ENCODE data around the gene PCSK9.

The PCSK9 gene

DNA sequence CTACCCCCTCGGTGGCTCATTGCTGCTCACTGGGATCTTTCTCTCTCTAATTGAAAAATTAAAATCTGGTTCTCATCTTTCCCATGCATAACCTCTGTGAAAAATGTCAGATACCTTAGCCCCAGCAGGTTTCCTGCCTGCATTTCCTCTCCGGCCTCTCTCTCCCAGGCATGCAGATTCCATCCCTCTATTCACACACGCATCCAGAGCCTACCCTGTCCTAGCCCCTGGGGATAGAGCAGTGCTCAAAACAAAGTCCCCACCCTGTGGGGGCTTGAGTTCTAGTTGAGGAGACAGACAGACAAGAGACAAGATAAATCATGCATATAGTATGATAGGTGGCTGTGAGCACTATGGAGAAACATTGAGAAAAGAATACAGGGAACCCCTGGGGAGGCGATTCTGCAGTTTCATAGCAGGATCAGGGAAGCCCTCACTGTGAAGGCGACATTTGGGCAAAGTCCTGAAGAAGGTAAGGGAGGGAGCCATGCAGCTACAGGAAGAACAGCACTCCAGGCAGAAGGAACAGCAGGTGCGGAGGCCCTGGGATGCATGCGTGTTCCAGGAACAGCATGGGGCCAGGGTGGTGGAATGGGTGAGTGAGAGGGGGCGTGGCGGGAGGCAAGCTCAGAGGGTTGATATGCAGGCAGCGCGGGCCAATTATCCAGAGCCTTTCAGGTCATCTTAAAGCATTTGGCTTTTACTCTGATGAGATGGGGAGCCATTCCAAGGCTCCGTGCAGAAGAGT lies 44.2 kb upstream of the PCSK9 start:
- no peaks in the 10 kb centered on the region for H3K36me3 ChIP-seq (ENCODE audit: insufficient read depth, low read length)

DNA sequence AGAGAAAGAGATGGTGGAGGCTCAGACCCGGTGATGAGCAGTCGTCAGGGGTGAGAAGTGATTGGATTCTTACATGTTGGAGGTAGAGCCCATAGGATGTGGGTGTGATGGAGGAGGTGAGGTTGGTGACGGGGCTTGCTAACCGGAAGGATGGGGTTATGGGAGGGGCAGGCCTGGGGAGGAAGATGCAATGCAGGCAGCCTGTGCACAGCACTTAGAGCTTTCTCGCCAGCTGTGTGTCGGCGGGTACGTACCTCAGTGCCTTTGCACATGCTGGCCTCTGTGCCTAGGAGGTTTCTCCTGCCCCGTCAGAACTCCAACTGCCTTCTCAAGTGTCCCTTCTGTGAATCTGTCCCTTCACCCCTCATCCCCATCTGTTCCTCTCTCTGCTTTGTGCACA lies 43.5 kb upstream of the PCSK9 start:
- Histone ChIP-seq H3K4me3 (ENCODE audit: low read depth, low read length, poor library complexity, severe bottlenecking) (no peak overlapping the region), H3K9me3 (ENCODE audit: low read length) (no peaks in the 10 kb centered on the region), H3K4me1 (ENCODE audit: insufficient read depth, low read length, severe bottlenecking) (peaks cover 11% of the 10 kb centered on the region), H3K36me3 (ENCODE audit: insufficient read depth, low read length) (no peaks in the 10 kb centered on the region), H3K27ac (ENCODE audit: low read depth, low read length, poor library complexity, severe bottlenecking) (no peak overlapping the region), H3K4me2 (ENCODE audit: low read length) (no peak overlapping the region; the same call in 1 of the 2 replicates), H3K9me2 (ENCODE audit: low read depth, low read length) (no peaks in the 10 kb centered on the region), H3F3A (ENCODE audit: insufficient read depth, low read length) (no peaks in the 10 kb centered on the region), H3K79me2 (ENCODE audit: insufficient read depth, low read length) (no peaks in the 10 kb centered on the region), H3K9ac (ENCODE audit: low read length) (no peak overlapping the region), H2AFZ (ENCODE audit: low read length) (no peak overlapping the region), H3K27me3 (ENCODE audit: insufficient read depth, low read length) (peaks cover 3% of the 10 kb centered on the region; the same call in 1 of the 2 replicates), H4K20me1 (ENCODE audit: insufficient read depth, low read length) (no peaks in the 10 kb centered on the region)
- TF ChIP-seq, protein P1, sequence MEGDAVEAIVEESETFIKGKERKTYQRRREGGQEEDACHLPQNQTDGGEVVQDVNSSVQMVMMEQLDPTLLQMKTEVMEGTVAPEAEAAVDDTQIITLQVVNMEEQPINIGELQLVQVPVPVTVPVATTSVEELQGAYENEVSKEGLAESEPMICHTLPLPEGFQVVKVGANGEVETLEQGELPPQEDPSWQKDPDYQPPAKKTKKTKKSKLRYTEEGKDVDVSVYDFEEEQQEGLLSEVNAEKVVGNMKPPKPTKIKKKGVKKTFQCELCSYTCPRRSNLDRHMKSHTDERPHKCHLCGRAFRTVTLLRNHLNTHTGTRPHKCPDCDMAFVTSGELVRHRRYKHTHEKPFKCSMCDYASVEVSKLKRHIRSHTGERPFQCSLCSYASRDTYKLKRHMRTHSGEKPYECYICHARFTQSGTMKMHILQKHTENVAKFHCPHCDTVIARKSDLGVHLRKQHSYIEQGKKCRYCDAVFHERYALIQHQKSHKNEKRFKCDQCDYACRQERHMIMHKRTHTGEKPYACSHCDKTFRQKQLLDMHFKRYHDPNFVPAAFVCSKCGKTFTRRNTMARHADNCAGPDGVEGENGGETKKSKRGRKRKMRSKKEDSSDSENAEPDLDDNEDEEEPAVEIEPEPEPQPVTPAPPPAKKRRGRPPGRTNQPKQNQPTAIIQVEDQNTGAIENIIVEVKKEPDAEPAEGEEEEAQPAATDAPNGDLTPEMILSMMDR (IDR thresholded peaks at IDR 0.05; ENCODE audit: low read length), result no peak
- no peak for TF ChIP-seq EZH2 (IDR thresholded peaks at IDR 0.05; ENCODE audit: borderline replicate concordance, low read length)

More for the DNA sequence above, 44.2 kb upstream of the PCSK9 start:
- Histone ChIP-seq H2AFZ (ENCODE audit: low read length) (no peak overlapping the region), H3K27ac (ENCODE audit: low read depth, low read length, poor library complexity, severe bottlenecking) (no peak overlapping the region), H3K9me3 (ENCODE audit: low read length) (no peaks in the 10 kb centered on the region), H4K20me1 (ENCODE audit: insufficient read depth, low read length) (no peaks in the 10 kb centered on the region), H3K4me2 (ENCODE audit: low read length) (no peak overlapping the region), H3F3A (ENCODE audit: insufficient read depth, low read length) (no peaks in the 10 kb centered on the region), H3K9ac (ENCODE audit: low read length) (no peak overlapping the region), H3K4me1 (ENCODE audit: insufficient read depth, low read length, severe bottlenecking) (peaks cover 11% of the 10 kb centered on the region), H3K4me3 (ENCODE audit: low read depth, low read length, poor library complexity, severe bottlenecking) (no peak overlapping the region), H3K27me3 (ENCODE audit: insufficient read depth, low read length) (no peaks in the 10 kb centered on the region), H3K9me2 (ENCODE audit: low read depth, low read length) (no peaks in the 10 kb centered on the region), H3K79me2 (ENCODE audit: insufficient read depth, low read length) (no peaks in the 10 kb centered on the region)
- TF ChIP-seq, protein P1 (IDR thresholded peaks at IDR 0.05; ENCODE audit: low read length), result no peak
- TF ChIP-seq EZH2 (IDR thresholded peaks at IDR 0.05; ENCODE audit: borderline replicate concordance, low read length), result no peak

DNA sequence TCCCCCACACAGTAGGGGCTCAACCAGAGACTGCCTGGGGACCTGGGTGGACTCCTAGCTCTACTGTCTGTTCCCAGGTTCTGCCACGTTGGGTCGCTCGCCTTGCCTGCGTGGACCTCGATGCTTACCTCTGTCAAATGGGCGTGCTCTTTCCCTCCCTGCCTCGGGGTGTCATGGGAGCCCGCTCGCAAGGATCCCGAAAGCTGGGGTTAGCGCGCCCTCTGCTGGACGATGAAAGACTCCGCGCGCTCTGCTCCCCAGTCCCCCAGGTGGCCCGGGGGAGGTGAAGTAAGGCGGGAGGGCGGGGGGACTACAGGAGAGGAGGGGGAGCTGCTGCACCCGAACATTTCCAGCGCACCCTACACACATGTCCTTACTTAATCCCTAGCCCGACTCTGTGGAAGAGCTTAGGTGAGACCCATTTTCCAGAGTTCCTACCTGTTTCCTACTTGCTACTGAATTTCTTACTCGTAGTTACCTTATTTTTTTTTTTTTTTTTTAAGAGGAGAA lies 42.9 kb upstream of the PCSK9 start:
- H3K4me3 ChIP-seq (ENCODE audit: low read depth, low read length, poor library complexity, severe bottlenecking), result no peak overlapping the region
- no peaks in the 10 kb centered on the region for H3K36me3 ChIP-seq (ENCODE audit: insufficient read depth, low read length)
- H3K9me3 ChIP-seq (ENCODE audit: low read length), result no peaks in the 10 kb centered on the region
- no peak overlapping the region for H2AFZ ChIP-seq (ENCODE audit: low read length)
- peaks cover 3% of the 10 kb centered on the region; the same call in 1 of the 2 replicates for H3K27me3 ChIP-seq (ENCODE audit: insufficient read depth, low read length)
- H3F3A ChIP-seq (ENCODE audit: insufficient read depth, low read length), result no peaks in the 10 kb centered on the region
- no peak overlapping the region; the same call in 1 of the 2 replicates for H3K4me2 ChIP-seq (ENCODE audit: low read length)
- H3K79me2 ChIP-seq (ENCODE audit: insufficient read depth, low read length), result no peaks in the 10 kb centered on the region
- TF ChIP-seq, protein P1 (IDR thresholded peaks at IDR 0.05; ENCODE audit: low read length), result peak; percentile 92
- no peak for TF ChIP-seq EZH2 (IDR thresholded peaks at IDR 0.05; ENCODE audit: borderline replicate concordance, low read length)
- H4K20me1 ChIP-seq (ENCODE audit: insufficient read depth, low read length), result no peaks in the 10 kb centered on the region
- H3K9me2 ChIP-seq (ENCODE audit: low read depth, low read length), result no peaks in the 10 kb centered on the region
- H3K27ac ChIP-seq (ENCODE audit: low read depth, low read length, poor library complexity, severe bottlenecking), result no peak overlapping the region
- H3K4me1 ChIP-seq (ENCODE audit: insufficient read depth, low read length, severe bottlenecking), result peaks cover 11% of the 10 kb centered on the region
- H3K9ac ChIP-seq (ENCODE audit: low read length), result no peak overlapping the region

Measured in OCI-LY1 (cell line).